H1 (cell line): Measurements from ENCODE around the gene TMEM39B. TPM values are rescaled to one million over a fixed set of nuclear protein-coding genes. Genes with fewer than 3 reads are reported as not detected.

Experiments
- CEBPB ChIP-seq: IDR thresholded peaks from 2 replicates; pipeline ENCODE4 v1.6.1; 2012; ENCODE audit warnings: low read depth, low read length
- JUN ChIP-seq: IDR thresholded peaks from 2 replicates; pipeline ENCODE4 v1.6.1; 2011; ENCODE audit warnings: low read depth, mild to moderate bottlenecking, improper control_type of control experiment, low read length
- KDM1A ChIP-seq: fragments of 200-600, 300-600 bp; sonication (generic); IDR thresholded peaks from 2 replicates; pipeline ENCODE4 v1.7.1; 2016; ENCODE audit warnings: mild to moderate bottlenecking, low read length, borderline replicate concordance
- polyA plus RNA-seq, 7 experiments: library from polyadenylated mRNA; depleted of rRNA in 3 of 7; stranded (reverse) in 5 of 7; unstranded in 2 of 7; fragments of >200 nt in 5 of 7; fragments of 200-250 nt in 2 of 7; gene quantifications; 1 replicate in 5 of 7; 2 replicates in 1 of 7; 4 replicates in 1 of 7; pipeline versions ENCODE4 v1.2.1 to v1.2.3, GENCODE V29; 2011 to 2013; ENCODE audit warnings: missing spikeins in 2 of 7, mixed read lengths in 2 of 7
- total RNA-seq: library from RNA; stranded (reverse); fragmentation: NEBNext Ultra II Directional; extraction: Animal tissue kit (Norgen Biotek cat#: 25700); gene quantifications from 2 replicates; pipeline ENCODE4 v1.2.1, GENCODE V29; 2021

TMEM39B gene
- total and polyA plus RNA-seq, 2 of the 8 experiments (the other 6 are each of a cell fraction or from before 2014, with no cell fraction given): 25.3 to 32.7 TPM

GRCh38 chr1:32072622-32073298 lies at the start of gene TMEM39B (continued):
- TF ChIP-seq CEBPB (no peak), KDM1A (no peak), JUN (no peak)
